GM19043 (cell line): ENCODE data around the gene CD8B.
"Not testable (repeated sequence)": the region's sequence is repeated elsewhere in the genome, so short reads cannot be mapped to it uniquely, and the experiment has no call there.

Experiments used
- ATAC-seq: cut with Tn5 transposase; IDR thresholded peaks from one replicate; pipeline ENCODE4 v1.9.1; 2021; ENCODE audit warnings: low read depth; ENCODE audit not compliant: unreplicated experiment

CD8B gene

GRCh38 chr2:86861628-86862379, at the start of gene CD8B:
TSS of gene CD8B (minus strand) at chr2:86861886. CDS start at chr2:86861865, 21 bp downstream.
- not testable (repeated sequence) for ATAC-seq

GRCh38 chr2:86905868-86906267, 44.2 kb upstream of the CD8B start:
- ATAC-seq: not testable (repeated sequence)

DNA sequence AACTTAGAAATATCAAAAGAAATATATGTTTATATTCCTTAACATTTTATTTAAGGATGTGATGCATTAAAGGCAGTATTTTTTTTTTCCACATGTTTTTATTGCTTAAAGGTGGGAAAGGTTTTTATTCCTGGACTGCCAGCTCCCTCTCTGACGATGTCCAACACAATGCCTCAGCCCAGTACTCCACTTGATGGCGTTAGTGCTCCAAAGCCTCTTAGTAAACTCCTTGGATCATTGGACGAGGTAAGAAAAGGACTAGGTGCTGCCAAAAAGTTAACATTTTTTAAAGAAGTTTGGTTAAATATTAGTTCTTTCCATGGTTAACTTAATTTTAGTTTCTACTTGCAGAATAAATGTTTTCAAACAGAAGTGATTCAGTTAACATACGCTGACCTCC, 39.0 kb upstream of the CD8B start:
- not testable (repeated sequence) for ATAC-seq

GRCh38 chr2:86886026-86886425, 24.3 kb upstream of the CD8B start:
- ATAC-seq: not testable (repeated sequence)

GRCh38 chr2:86882865-86883264, 21.2 kb upstream of the CD8B start:
- ATAC-seq: not testable (repeated sequence)

GRCh38 chr2:86882118-86882665, 20.5 kb upstream of the CD8B start:
- ATAC-seq: not testable (repeated sequence)

GRCh38 chr2:86878986-86879385, 17.3 kb upstream of the CD8B start:
- not testable (repeated sequence) for ATAC-seq

DNA sequence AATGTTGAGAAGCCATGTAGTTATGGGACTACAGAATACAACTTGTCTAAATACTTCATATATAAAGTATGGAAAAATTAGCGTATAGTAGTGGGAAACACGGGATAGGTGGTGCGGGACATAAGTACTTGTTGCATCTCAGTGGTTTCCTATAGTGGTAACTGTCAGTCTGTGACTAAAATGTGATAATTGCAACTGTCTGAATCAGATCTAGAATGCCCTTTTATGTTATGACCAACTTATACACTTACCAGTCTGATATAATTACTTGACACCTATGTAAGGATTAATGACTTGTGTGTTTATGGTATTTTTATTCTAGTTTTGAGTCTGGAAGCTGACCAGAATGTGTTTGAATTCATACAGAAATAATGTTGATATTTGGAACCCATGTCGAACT, 9.3 kb upstream of the CD8B start:
- ATAC-seq: not testable (repeated sequence)

DNA sequence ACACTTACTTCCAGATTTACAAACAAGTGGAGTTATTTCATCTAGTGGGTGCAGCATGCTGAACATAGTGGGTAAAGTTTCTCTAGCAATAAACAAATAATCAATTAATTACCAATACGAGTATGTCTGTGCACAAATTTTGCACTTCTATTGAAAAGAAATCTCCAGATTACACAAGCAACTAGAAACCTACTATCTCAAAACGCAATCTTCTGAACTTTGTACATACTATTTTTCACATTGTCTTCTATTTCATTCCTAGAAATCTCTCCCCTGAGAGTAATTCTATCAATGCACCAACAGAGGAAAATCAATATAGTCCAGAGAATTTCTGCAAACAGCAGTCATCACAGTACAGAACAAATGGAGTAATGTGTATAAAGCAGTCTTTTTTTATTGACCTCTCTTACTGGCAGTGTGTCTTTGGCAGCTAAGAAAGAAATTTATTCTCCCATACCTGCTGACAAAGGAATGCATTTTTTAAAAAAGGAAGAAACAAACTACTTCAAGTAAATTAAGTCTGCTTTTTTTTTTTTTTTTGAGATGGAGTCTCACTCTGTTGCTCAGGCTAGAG, 7.3 kb upstream of the CD8B start:
- not testable (repeated sequence) for ATAC-seq

DNA sequence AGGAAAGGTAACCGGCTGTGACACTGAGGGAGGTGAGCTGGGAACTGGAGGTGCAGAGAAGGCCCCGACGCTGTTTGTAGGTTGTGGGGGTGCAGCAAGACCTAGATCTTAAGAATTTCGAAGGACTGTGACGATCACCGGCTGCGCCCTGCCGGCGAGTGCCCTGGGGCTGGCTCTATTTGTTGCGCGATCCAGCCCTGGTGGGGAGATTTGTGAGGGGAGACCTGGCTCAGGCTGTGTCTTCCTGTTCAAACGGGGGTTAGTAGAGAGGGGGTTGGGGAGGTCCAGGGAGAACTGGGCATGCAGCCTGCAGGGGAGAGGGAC, 656 bp upstream of the CD8B start:
- ATAC-seq: not testable (repeated sequence)

- not testable (repeated sequence) for ATAC-seq
Measured at GRCh38 chr2:86861175-86861574, 511 bp downstream of the CD8B start.

DNA sequence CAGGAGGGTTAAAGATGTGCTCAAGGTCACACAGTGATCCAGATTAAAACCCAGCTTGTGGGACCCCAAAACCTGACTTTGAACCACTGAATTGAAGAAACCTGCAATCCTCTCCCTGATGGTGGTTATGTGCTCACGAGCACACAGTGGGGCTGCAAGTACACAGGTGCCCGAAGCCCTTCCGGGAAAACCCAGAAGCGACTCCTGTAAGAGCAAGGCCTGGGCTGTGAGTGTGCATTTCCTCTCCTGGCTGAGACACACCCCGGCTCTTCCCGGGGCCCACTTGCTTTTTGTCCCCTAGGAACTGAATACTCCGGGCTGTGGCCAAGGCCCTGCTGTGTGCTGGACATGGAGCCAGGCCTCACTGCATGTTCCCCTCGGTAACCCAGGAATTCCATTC, 1.1 kb downstream of the CD8B start:
- not testable (repeated sequence) for ATAC-seq

DNA sequence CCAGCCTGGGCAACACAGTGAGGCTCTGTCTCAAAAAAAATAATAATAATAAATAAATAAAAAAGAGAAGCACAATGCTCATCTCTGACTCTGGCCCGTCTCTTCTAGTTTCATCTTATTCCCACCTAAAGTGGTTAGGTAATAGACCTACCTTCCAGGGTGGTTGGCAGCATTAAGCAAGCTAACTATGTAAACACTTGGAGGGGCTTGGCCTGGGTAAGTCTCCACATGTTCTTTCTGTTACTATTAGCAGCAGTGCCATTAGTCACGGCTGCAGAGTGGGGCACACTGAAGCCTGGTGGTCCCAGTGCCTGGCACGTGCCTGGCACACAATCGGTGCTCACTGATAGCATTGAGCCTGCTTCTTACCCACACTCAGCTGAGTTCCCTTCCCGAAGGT, 4.0 kb downstream of the CD8B start:
- ATAC-seq: not testable (repeated sequence)

DNA sequence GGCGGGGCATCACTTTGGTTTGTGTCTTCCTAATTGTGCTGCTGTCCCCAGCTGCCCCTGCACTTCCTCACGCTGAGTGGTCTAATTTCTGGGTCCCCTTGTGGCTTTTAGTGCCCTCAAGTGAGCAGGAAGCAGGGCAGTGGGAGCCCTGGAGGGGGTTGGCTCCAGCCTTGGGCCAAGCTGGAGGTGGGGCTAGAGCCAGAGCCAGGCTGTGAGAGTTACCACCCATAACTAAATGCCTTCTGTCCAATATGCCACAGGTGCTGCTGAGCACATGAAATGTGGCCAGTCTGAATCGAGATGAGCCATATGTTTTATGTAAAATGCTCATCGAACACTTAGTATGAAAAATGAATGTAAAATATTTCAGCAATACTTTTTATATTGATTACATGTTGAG, 5.2 kb downstream of the CD8B start:
- ATAC-seq: not testable (repeated sequence)

DNA sequence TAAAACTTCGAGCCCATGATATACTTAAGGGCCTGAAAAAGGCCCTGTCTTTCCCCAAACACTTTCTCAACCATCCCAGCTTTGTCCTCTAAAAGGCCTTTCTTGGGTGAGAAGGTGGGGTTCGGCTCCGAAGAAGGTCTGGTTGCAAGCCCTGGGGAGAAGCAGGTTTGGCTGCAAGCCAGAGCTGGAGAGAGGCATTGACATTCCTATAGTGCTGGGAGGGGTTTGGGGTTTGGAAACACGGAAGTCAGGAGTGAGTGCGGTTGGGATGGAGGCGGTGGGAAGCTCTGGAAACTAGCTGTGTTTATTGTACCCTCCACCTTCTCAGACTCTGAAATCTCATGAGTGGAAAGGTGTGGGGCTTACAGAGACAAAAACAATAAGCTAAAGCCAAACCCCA, 5.7 kb downstream of the CD8B start:
- not testable (repeated sequence) for ATAC-seq

DNA sequence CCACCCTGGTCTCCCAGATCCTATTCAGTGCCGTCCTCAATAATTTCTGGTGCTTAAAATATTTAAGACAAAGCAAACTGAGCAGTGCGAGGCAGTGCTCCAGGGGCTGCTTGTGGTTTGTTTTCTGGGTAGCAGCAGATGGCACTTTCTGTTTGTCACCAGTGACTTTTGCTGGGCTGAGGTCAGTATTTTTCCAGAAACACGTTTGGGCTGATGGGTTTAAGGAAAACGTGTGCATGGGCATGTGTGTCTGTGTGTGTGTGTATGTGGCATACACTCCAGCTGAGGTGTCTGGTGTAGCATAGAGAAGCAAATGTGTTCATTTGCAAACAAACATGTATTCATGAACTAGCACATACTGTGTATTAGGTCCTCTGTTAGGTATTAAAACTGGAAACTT, 10.1 kb downstream of the CD8B start:
- ATAC-seq: not testable (repeated sequence)

DNA sequence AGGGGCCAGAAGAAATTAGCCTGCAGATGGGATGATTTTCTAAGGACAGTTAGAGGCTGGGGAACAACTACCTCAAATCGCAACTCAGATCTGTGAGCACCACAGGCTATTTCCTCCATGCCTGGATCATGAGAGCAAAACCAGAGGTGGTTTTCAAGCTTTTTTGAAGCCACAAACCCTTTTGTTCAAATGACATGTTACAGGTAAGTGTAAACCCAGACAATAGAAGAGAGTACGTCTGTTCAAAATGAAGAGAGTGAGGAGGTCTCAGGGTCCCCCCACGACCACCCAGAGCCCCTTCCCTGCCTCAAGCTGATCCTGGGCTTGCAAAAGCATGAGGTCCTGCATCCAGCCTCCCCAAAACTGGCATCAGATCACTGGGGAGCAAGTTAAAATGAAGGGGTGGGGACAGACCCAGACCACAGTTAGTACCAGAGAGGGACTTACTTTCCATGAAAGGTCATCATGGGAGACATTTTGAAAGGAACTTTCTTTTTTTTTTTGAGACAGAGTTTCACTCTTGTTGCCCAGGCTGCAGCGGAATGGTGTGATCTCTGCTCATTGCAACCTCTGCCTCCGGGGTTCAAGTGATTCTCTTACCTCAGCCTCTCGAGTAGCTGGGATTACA, 19.0 kb downstream of the CD8B start:
- not testable (repeated sequence) for ATAC-seq

DNA sequence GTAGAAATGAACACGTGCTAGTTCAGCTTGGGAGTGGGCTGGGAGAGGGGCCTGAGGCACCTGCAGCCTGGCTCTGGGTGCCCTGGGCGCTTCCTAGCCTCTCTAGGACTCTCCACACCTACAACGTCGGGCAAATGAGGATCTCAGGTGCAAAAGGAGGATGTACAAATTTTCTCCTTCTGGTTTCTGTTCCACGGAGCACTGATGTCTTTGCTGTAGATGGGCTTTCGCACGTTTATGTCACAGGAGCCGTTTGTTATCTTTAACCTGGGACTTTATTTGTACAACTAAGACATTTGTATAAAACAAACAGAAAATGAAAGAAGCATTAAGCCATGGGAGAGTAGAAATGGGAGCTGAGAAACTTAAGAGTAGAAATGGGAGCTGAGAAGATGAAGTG, 20.4 kb downstream of the CD8B start:
- not testable (repeated sequence) for ATAC-seq

DNA sequence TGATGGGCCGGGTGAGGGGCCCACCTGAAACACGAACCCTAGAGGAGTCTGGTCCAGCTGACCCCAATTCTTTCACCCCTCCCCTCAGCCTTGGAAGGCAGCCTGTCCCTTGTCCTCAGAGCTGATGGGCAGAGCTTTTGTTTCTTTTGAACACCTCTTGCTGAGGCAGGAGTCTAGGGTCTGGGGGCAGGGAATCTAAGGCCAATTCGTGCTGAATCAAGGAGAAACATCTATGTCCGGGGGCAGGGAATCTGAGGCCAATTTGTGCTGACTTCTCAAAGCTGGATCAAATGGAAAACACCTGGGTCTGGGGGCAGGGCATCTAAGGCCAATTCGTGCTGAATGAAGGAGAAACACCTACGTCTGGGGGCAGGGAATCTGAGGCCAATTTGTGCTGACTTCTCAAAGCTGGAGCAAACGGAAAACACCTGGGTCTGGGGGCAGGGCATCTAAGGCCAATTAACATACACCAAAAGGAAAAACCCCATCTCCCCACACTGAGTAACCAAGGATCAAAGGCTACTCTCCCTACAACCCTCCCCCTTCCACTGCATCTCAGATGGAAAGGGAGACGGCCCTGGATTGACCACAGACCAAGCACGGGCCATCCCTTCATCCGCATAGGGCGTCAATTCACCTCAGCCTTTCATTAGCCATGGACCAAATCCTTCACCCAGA, 21.7 kb downstream of the CD8B start:
- not testable (repeated sequence) for ATAC-seq

- not testable (repeated sequence) for ATAC-seq
Measured at GRCh38 chr2:86839455-86839854, 22.2 kb downstream of the CD8B start.

GRCh38 chr2:86837714-86838113, 24.0 kb downstream of the CD8B start:
- ATAC-seq: not testable (repeated sequence)
